ENCODE measurements around the gene ZSCAN20. TPM values are rescaled to one million over a fixed set of nuclear protein-coding genes. Genes with fewer than 3 reads are reported as not detected.
A peak's percentile ranks its signal among the peaks of the same experiment; 100 is the strongest.

Gene ZSCAN20
- total and polyA plus RNA-seq, 12 donors: 0.84 to 12.7 (median 4.1) TPM

- H3K27ac ChIP-seq: peak overlapping the region in 1 of 5 donors; percentile 86
- no peaks in the 10 kb centered on the region for H3K36me3 ChIP-seq (replicated peaks in 1 of 2)
- peaks cover 18 to 31% of the 10 kb centered on the region in 2 donors for H3K4me1 ChIP-seq (replicated peaks in 1 of 2)
- TF ChIP-seq CTCF (IDR thresholded peaks at IDR 0.05): no peak
- TF ChIP-seq POLR2A (IDR thresholded peaks at IDR 0.05): no peak
- no peaks in the 10 kb centered on the region for H3K9me3 ChIP-seq (replicated peaks in 1 of 3)
- DNase-seq: peak in 2 of 7 donors; percentile 28 to 69
- intact Hi-C loops (cut with DNase I): loop anchor here in 1 of 2 donors (5.0 kb wide), 1 partner anchor 73 kb away; no protein-coding TSS in a partner anchor
- no peaks in the 10 kb centered on the region for H3K27me3 ChIP-seq
- no peak overlapping the region for H3K4me3 ChIP-seq
- 72 to 85% (median 79%) methylated on average over 6 of the region's 6 CpGs for WGBS, 4 donors
Measured at GRCh38 chr1:33445108-33445507, 27.3 kb upstream of the ZSCAN20 start.

- no peaks in the 10 kb centered on the region for H3K27me3 ChIP-seq
- H3K36me3 ChIP-seq (replicated peaks in 1 of 2): no peaks in the 10 kb centered on the region
- no peak for TF ChIP-seq CTCF (IDR thresholded peaks at IDR 0.05)
- no peak for TF ChIP-seq POLR2A (IDR thresholded peaks at IDR 0.05)
- peak in 2 of 7 donors; percentile 45 to 54 for DNase-seq
- no peak overlapping the region for H3K4me3 ChIP-seq
- 46 to 67% (median 55%) methylated on average over 3 of the region's 3 CpGs for WGBS, 4 donors
- no peaks in the 10 kb centered on the region for H3K9me3 ChIP-seq (replicated peaks in 1 of 3)
- peaks cover 18 to 31% of the 10 kb centered on the region in 2 donors for H3K4me1 ChIP-seq (replicated peaks in 1 of 2)
- intact Hi-C loops (cut with DNase I): loop anchor here in 1 of 2 donors (5.0 kb wide), 1 partner anchor 74 kb away; no protein-coding TSS in a partner anchor
- no peak overlapping the region for H3K27ac ChIP-seq
Measured at GRCh38 chr1:33446590-33446989, 25.9 kb upstream of the ZSCAN20 start.

- no peak for DNase-seq
- H3K4me3 ChIP-seq: no peak overlapping the region
- H3K27me3 ChIP-seq: no peaks in the 10 kb centered on the region
- no peaks in the 10 kb centered on the region for H3K36me3 ChIP-seq (replicated peaks in 1 of 2)
- WGBS, 4 donors: 85 to 93% (median 90%) methylated on average over 7 to 8 of the region's 8 CpGs
- no peak for TF ChIP-seq POLR2A (IDR thresholded peaks at IDR 0.05)
- no peak for TF ChIP-seq CTCF (IDR thresholded peaks at IDR 0.05)
- H3K27ac ChIP-seq: no peak overlapping the region
- intact Hi-C loops (cut with DNase I): no loop called here
- H3K4me1 ChIP-seq (replicated peaks in 1 of 2): peaks cover 13 to 30% of the 10 kb centered on the region in 2 donors
- H3K9me3 ChIP-seq (replicated peaks in 1 of 3): no peaks in the 10 kb centered on the region
Measured at GRCh38 chr1:33454646-33455282, 17.7 kb upstream of the ZSCAN20 start.

- peak; percentile 65 to 91 (median 68) for DNase-seq
- Histone ChIP-seq H3K27me3 (no peaks in the 10 kb centered on the region), H3K4me1 (replicated peaks in 1 of 2) (peaks cover 13 to 38% of the 10 kb centered on the region in 2 donors), H3K4me3 (no peak overlapping the region), H3K9me3 (replicated peaks in 1 of 3) (no peaks in the 10 kb centered on the region), H3K27ac (peak overlapping the region in 4 of 5 donors; percentile 4 to 65 (median 44)), H3K36me3 (replicated peaks in 1 of 2) (no peaks in the 10 kb centered on the region)
- TF ChIP-seq POLR2A (IDR thresholded peaks at IDR 0.05) (no peak), CTCF (IDR thresholded peaks at IDR 0.05) (peak; percentile 45 to 95 (median 72))
- WGBS, 4 donors: 28 to 35% (median 31%) methylated on average over 8 of the region's 8 CpGs
- intact Hi-C loops (cut with DNase I): no loop called here
Measured at GRCh38 chr1:33455539-33456501, 16.6 kb upstream of the ZSCAN20 start.
